Small intestine (tissue), 7 donors: ENCODE results near the gene AUTS2. TPM values are rescaled to one million over a fixed set of nuclear protein-coding genes. Genes with fewer than 3 reads are reported as not detected.
A peak's percentile ranks its signal among the peaks of the same experiment; 100 is the strongest.

Experiments used
- DNase-seq, 2 donors: peaks; one replicate each; pipeline versions ENCODE4 v3.0.0 to v3.0.0-alpha.2; 2013
- FAIRE-seq: peaks from 2 replicates; lab custom pipeline; 2012; peaks lifted over from hg19 to GRCh38; lab: Jason Lieb, UNC
- H3K27ac ChIP-seq, 3 donors: one replicate each; pipeline ENCODE4 v1.5.1; 2013; ENCODE audit warnings: low read length in 2 of 3, mild to moderate bottlenecking in 2 of 3, control low read depth in 1 of 3, inconsistent platforms in 1 of 3, low read depth in 1 of 3, moderate library complexity in 1 of 3
- H3K27me3 ChIP-seq, 3 donors: one replicate each; pipeline ENCODE4 v1.6.1; 2013; ENCODE audit warnings: low read length in 3 of 3, inconsistent platforms in 1 of 3; ENCODE audit not compliant: control insufficient read depth in 3 of 3, insufficient read depth in 3 of 3
- H3K36me3 ChIP-seq, 3 donors: one replicate each; pipeline ENCODE4 v1.6.1; 2013; ENCODE audit warnings: low read length in 3 of 3, inconsistent platforms in 1 of 3, low read depth in 1 of 3, mild to moderate bottlenecking in 1 of 3, moderate library complexity in 1 of 3; ENCODE audit not compliant: control insufficient read depth in 3 of 3, insufficient read depth in 2 of 3
- H3K4me1 ChIP-seq, 3 donors: one replicate each; pipeline ENCODE4 v1.6.1; 2013; ENCODE audit warnings: low read length in 2 of 3, inconsistent platforms in 1 of 3, low read depth in 1 of 3, mild to moderate bottlenecking in 1 of 3, moderate library complexity in 1 of 3; ENCODE audit not compliant: control insufficient read depth in 3 of 3, insufficient read depth in 2 of 3
- H3K4me3 ChIP-seq, 3 donors: one replicate each; pipeline ENCODE4 v1.5.1; 2013; ENCODE audit warnings: low read length in 3 of 3, control low read depth in 1 of 3, inconsistent platforms in 1 of 3, low read depth in 1 of 3, mild to moderate bottlenecking in 1 of 3, moderate library complexity in 1 of 3
- H3K9me3 ChIP-seq, 2 donors: one replicate each; pipeline ENCODE4 v1.6.1; 2013; ENCODE audit warnings: low read depth in 1 of 2, low read length in 1 of 2; ENCODE audit not compliant: control insufficient read depth in 2 of 2, insufficient read depth in 1 of 2
- WGBS, 3 donors: extraction: QIAGEN DNeasy Blood & Tissue Kit; methylation state at CpG; one replicate each; pipeline ENCODE4 v1.1.7; 2013; 5-methylcytosine and 5-hydroxymethylcytosine counted together
- polyA plus RNA-seq, 4 donors: library from polyadenylated mRNA; stranded (reverse) in 3 of 4; unstranded in 1 of 4; fragments of 200-250 nt in 3 of 4; fragments of 120-200 nt in 1 of 4; gene quantifications; one replicate each; pipeline versions ENCODE4 v1.2.1 to v1.2.3, GENCODE V29; 2013
- donor health status: healthy with polysubstance abuse.
- donor health status: control.
- donor health status: control.
- donor health status: Bipolar disorder and iron deficiency.
- donor health status: healthy.

AUTS2 gene
- polyA plus RNA-seq, 4 donors: 4.9 to 43.5 (median 13.6) TPM

DNA sequence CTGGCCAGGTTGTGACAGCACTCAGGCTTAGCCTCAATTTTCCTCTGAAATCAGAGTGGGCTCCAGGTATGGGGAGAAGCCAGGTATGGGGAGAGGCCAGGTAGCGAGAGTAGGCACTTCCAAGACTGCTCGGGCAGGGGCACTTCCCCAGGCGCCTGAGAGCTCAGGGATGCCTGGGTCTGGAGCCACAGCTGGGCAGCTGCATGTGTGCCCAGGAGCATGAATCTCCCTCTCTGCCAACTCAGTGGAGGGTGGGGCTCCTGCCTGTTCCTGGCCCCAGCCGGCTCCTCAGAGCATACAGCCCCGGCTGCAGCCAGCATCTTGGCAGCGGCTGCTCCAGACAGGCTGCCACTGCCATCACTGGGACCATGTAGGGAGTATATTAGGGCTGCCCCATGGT is 313.9 kb downstream of the AUTS2 start:
- 89 to 92% (median 91%) methylated on average over 6 of the region's 6 CpGs for WGBS, 3 donors
- FAIRE-seq: no peak

DNA sequence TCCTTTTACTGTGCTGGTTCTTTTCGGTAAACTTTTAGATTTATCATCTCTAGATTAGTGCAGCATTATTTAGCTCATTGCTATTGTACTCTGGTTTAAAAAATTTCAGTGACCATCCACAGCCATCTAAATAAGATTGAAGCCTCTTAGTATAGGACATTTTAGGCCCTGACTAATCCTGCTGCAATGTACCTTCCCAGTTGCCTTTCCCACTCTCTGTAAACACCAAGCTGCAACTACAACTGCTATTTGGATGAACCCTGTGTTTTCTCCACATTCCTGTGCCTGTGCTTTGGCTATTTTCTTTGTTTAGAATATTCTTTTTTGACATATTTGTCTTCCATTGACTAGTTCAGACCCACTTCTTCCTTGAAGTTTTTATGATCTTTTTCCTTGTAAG is 314.6 kb downstream of the AUTS2 start:
- Histone ChIP-seq H3K9me3 (peaks cover 3 to 14% of the 10 kb centered on the region in 2 donors), H3K4me1 (peaks cover 0 to 10% (median 5%) of the 10 kb centered on the region in 3 donors), H3K36me3 (peaks cover 0 to 9% (median 0%) of the 10 kb centered on the region in 3 donors), H3K27ac (no peak overlapping the region), H3K4me3 (no peak overlapping the region), H3K27me3 (no peaks in the 10 kb centered on the region)
- WGBS, 3 donors: 30 to 49% (median 49%) methylated on average over 1 of the region's 1 CpG
- no peak for FAIRE-seq
- no peak for DNase-seq

More for the DNA sequence above, 313.9 kb downstream of the AUTS2 start:
- Histone ChIP-seq H3K27ac (no peak overlapping the region), H3K4me1 (peaks cover 0 to 10% (median 5%) of the 10 kb centered on the region in 3 donors), H3K36me3 (peaks cover 0 to 9% (median 0%) of the 10 kb centered on the region in 3 donors), H3K9me3 (peaks cover 3 to 14% of the 10 kb centered on the region in 2 donors), H3K27me3 (no peaks in the 10 kb centered on the region), H3K4me3 (no peak overlapping the region)
- DNase-seq: no peak

DNA sequence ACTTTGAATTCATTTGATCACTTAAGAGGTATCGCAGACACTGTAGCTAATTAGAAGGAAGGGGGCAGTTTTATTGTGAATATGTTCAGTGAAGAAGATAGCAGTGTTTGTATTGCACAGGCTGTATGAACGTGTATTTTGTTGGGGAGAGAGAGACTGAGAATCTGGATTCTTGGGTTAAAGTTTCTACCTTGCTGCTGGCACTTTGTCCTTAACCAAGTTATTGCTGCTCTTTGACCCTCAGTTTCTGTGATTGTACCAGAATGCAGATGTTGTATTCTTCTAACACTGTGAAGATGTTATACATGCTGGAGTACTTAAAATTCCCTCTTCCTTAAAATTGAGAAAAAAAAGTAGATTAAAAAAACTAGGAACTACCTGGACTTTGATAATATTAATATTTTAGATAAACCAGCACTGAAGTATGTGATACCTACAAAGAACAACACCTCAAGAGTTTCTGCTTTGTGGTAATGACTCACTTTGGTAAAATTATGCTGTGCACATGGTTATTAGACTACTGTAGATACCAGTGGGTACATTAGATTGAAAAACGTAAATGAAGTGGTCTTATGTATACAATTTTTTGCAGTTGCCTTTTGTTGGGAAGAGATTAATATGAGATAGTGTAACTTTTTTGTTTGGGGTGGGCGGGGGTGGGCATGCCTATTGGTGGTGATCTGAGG is 321.3 kb downstream of the AUTS2 start:
- no peak for FAIRE-seq
- DNase-seq: peak; percentile 59 to 68
- Histone ChIP-seq H3K27ac (peak overlapping the region in 1 of 3 donors; percentile 73), H3K27me3 (no peaks in the 10 kb centered on the region), H3K4me3 (no peak overlapping the region), H3K36me3 (no peaks in the 10 kb centered on the region), H3K9me3 (no peaks in the 10 kb centered on the region), H3K4me1 (peaks cover 0 to 19% (median 0%) of the 10 kb centered on the region in 3 donors)
- WGBS, 3 donors: 38 to 65% (median 41%) methylated on average over 4 of the region's 4 CpGs

DNA sequence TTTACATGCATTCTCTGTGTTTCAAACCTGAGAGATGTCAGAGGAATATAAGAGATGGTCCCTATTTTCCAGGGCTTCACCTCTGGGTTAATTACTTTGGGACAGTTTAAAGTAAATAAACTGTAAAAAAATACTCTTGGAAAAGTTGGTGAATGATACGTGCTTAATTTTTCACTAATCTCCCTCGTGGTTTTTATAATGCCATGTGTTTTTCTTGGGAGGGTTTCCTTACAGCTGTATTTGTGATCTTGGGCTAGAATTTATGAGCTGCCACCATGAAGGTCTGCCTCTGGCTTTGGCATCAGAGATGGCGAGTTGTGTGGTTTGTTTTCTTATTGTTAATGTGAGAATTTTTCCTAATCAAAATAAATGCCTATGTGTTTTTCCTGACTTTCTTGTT is 322.5 kb downstream of the AUTS2 start:
- Histone ChIP-seq H3K4me1 (peaks cover 0 to 19% (median 0%) of the 10 kb centered on the region in 3 donors), H3K4me3 (no peak overlapping the region), H3K36me3 (no peaks in the 10 kb centered on the region), H3K9me3 (no peaks in the 10 kb centered on the region), H3K27ac (no peak overlapping the region), H3K27me3 (no peaks in the 10 kb centered on the region)
- DNase-seq: no peak
- WGBS, 3 donors: 39 to 58% (median 46%) methylated on average over 3 of the region's 3 CpGs
- no peak for FAIRE-seq

DNA sequence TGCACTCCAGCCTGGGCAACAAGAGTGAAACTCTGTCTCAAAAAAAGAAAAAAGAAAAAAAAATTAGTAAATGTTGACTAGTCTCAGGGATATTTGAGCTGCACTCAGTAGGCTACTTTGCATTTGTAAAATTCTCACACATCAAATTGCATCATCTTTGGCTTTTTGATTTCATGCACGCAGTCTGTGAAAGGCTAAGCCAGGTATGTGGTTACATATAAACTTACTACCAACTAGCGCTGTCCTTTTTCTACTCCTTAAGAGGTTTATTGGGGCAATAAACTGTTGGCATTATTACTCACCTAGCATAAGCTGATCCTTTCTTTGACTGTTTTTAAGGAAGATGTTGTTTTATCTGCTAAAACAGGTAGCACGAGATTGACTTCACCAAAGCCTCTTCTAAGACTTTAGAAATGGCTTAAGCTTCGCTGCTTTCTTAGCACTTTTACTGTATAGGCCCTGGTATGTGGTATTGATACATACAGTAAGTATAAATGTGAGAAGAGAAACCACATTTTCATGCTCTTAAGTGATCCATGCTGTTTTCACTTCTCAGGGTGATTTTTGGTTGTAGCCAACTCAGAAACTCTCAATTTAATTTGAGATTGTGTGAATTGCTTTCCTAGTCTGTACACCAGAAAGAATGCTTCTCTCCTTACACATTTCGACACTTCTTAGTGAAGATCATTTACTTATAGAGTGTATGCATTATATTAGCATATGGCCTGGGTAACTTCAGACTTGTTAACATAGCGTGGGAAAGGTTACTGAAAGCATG is 323.9 kb downstream of the AUTS2 start:
- FAIRE-seq: no peak
- 35 to 68% (median 48%) methylated on average over 6 of the region's 6 CpGs for WGBS, 3 donors
- Histone ChIP-seq H3K4me3 (no peak overlapping the region), H3K27me3 (no peaks in the 10 kb centered on the region), H3K36me3 (no peaks in the 10 kb centered on the region), H3K27ac (peak overlapping the region in 1 of 3 donors; percentile 54), H3K9me3 (no peaks in the 10 kb centered on the region), H3K4me1 (peaks cover 0 to 19% (median 0%) of the 10 kb centered on the region in 3 donors)
- DNase-seq: peak; percentile 79 to 86

DNA sequence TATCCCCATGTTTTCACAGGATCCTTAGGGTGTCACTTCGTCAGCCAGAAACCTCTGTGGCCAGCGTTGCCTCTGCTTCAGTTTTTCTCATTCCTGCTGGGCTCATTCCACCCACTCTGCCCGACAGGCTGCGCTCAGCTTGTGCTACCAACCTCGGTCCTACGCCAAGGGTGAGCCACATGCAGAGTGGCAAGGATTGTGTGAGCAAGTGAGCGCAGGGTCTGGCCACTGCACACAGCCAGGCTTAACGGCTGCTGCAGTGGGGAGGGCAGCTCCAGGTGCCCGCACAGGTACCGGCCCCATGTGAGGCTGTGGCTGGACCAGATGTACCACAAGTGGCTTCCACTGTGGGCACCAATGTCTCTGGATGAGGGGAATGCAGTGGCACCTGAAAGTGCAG is 329.2 kb downstream of the AUTS2 start:
- 91 to 97% (median 96%) methylated on average over 10 of the region's 10 CpGs for WGBS, 3 donors
- H3K9me3 ChIP-seq: peaks cover 0 to 12% of the 10 kb centered on the region in 2 donors
- H3K27me3 ChIP-seq: no peaks in the 10 kb centered on the region
- DNase-seq (no peak), FAIRE-seq (no peak)
- no peak overlapping the region for H3K4me3 ChIP-seq
- H3K4me1 ChIP-seq: no peaks in the 10 kb centered on the region
- no peak overlapping the region for H3K27ac ChIP-seq
- peaks cover 0 to 13% (median 0%) of the 10 kb centered on the region in 3 donors for H3K36me3 ChIP-seq

DNA sequence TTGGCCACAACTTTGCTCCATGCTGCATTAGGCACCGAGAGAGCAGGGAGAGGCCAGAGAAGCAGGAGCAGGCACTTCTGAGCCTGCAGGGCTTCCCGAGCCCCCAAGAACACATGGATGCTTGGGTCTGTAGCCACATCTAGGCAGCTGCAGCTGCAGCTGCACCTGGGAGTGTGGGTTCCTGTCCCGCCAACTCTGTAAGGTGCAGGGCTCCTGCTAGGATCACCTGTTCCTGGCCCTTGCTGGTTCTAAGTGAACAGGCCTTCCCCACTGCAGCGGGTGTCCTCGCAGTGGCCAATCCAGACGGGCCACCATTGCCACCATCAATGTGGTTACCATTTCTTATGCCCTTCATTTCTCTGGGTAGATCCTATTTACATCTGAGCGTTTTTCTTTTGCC is 330.3 kb downstream of the AUTS2 start:
- WGBS, 3 donors: 85 to 90% (median 88%) methylated on average over 7 of the region's 7 CpGs
- H3K4me3 ChIP-seq: no peak overlapping the region
- peaks cover 0 to 13% (median 0%) of the 10 kb centered on the region in 3 donors for H3K36me3 ChIP-seq
- no peaks in the 10 kb centered on the region for H3K4me1 ChIP-seq
- no peak overlapping the region for H3K27ac ChIP-seq
- FAIRE-seq (no peak), DNase-seq (no peak)
- H3K27me3 ChIP-seq: no peaks in the 10 kb centered on the region
- peaks cover 0 to 12% of the 10 kb centered on the region in 2 donors for H3K9me3 ChIP-seq

DNA sequence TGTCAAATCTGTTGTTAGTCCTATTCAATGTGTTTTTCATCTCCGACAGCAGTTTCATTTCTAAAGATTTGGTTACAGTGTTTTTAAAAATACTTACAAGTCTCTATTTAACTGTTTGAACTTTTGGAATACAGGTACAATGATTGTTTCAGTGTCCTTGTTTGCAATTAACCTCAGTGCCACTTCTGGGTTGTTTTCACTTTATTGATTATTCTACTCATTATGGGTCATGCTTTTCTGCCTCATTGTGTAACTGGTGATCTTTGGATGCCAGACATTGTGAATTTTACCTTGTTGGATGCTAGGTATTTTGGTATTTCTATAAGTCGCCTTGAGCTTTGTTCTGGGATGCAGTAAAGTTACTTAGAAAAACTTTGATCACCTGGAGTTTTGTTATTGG is 331.3 kb downstream of the AUTS2 start:
- Histone ChIP-seq H3K4me3 (no peak overlapping the region), H3K4me1 (no peaks in the 10 kb centered on the region), H3K27ac (no peak overlapping the region), H3K27me3 (no peaks in the 10 kb centered on the region), H3K9me3 (peaks cover 0 to 12% of the 10 kb centered on the region in 2 donors), H3K36me3 (peaks cover 0 to 13% (median 0%) of the 10 kb centered on the region in 3 donors)
- 87 to 92% (median 88%) methylated on average over 2 of the region's 2 CpGs for WGBS, 3 donors
- no peak for FAIRE-seq
- DNase-seq: no peak
